Neuron (in vitro differentiated cells): ENCODE data around the gene GFRA1.

Experiments
- H2AFZ ChIP-seq: one replicate; pipeline ENCODE4 v1.6.1; 2013; ENCODE audit warnings: low read depth, mild to moderate bottlenecking, inconsistent platforms, low read length, moderate library complexity
- H3K27me3 ChIP-seq: one replicate; pipeline ENCODE4 v1.6.1; 2013; ENCODE audit warnings: low read length; ENCODE audit not compliant: insufficient read depth
- H3K36me3 ChIP-seq: one replicate; pipeline ENCODE4 v1.6.1; 2013; ENCODE audit warnings: low read length; ENCODE audit not compliant: insufficient read depth
- H3K4me1 ChIP-seq: one replicate; pipeline ENCODE4 v1.6.1; 2013; ENCODE audit warnings: low read length; ENCODE audit not compliant: insufficient read depth
- H3K4me3 ChIP-seq: 2 replicates; pipeline ENCODE4 v1.5.1; 2013; ENCODE audit warnings: mild to moderate bottlenecking, low read length, moderate library complexity
- H3K9me3 ChIP-seq: one replicate; pipeline ENCODE4 v1.6.1; 2013; ENCODE audit warnings: low read length

Gene GFRA1

GRCh38 chr10:116030576-116030975 is 242.4 kb downstream of the GFRA1 start:
- Histone ChIP-seq H3K4me1 (no peaks in the 10 kb centered on the region), H3K4me3 (no peak overlapping the region), H3K9me3 (no peaks in the 10 kb centered on the region), H2AFZ (no peak overlapping the region), H3K36me3 (no peaks in the 10 kb centered on the region), H3K27me3 (no peaks in the 10 kb centered on the region)

GRCh38 chr10:116029826-116030225 is 243.2 kb downstream of the GFRA1 start:
- Histone ChIP-seq H3K4me1 (no peaks in the 10 kb centered on the region), H2AFZ (no peak overlapping the region), H3K9me3 (no peaks in the 10 kb centered on the region), H3K4me3 (no peak overlapping the region), H3K36me3 (no peaks in the 10 kb centered on the region), H3K27me3 (no peaks in the 10 kb centered on the region)

- Histone ChIP-seq H3K4me3 (no peak overlapping the region), H3K9me3 (no peaks in the 10 kb centered on the region), H3K27me3 (no peaks in the 10 kb centered on the region), H3K4me1 (no peaks in the 10 kb centered on the region), H2AFZ (no peak overlapping the region), H3K36me3 (no peaks in the 10 kb centered on the region)
These were observed 245.7 kb downstream of the GFRA1 start for GRCh38 chr10:116027355-116027754.

- H2AFZ ChIP-seq = no peak overlapping the region
- H3K4me3 ChIP-seq = no peak overlapping the region
- H3K4me1 ChIP-seq = no peaks in the 10 kb centered on the region
- H3K27me3 ChIP-seq = no peaks in the 10 kb centered on the region
- no peaks in the 10 kb centered on the region for H3K9me3 ChIP-seq
- H3K36me3 ChIP-seq = no peaks in the 10 kb centered on the region
These were observed 246.3 kb downstream of the GFRA1 start for GRCh38 chr10:116026725-116027124.

- Histone ChIP-seq H3K4me3 (no peak overlapping the region), H3K9me3 (no peaks in the 10 kb centered on the region), H3K27me3 (no peaks in the 10 kb centered on the region), H2AFZ (no peak overlapping the region), H3K36me3 (no peaks in the 10 kb centered on the region), H3K4me1 (no peaks in the 10 kb centered on the region)
These were observed 246.7 kb downstream of the GFRA1 start for GRCh38 chr10:116026315-116026714.

GRCh38 chr10:116024271-116024878 is 248.6 kb downstream of the GFRA1 start:
- Histone ChIP-seq H3K9me3 (no peaks in the 10 kb centered on the region), H3K4me1 (no peaks in the 10 kb centered on the region), H3K36me3 (no peaks in the 10 kb centered on the region), H3K27me3 (no peaks in the 10 kb centered on the region), H3K4me3 (no peak overlapping the region), H2AFZ (no peak overlapping the region)

GRCh38 chr10:116017405-116017804 is 255.6 kb downstream of the GFRA1 start:
- no peaks in the 10 kb centered on the region for H3K36me3 ChIP-seq
- H3K4me1 ChIP-seq = no peaks in the 10 kb centered on the region
- H3K9me3 ChIP-seq = no peaks in the 10 kb centered on the region
- H3K4me3 ChIP-seq = no peak overlapping the region
- no peak overlapping the region for H2AFZ ChIP-seq
- no peaks in the 10 kb centered on the region for H3K27me3 ChIP-seq

- Histone ChIP-seq H3K9me3 (no peaks in the 10 kb centered on the region), H3K27me3 (no peaks in the 10 kb centered on the region), H3K4me1 (no peaks in the 10 kb centered on the region), H3K36me3 (no peaks in the 10 kb centered on the region), H3K4me3 (no peak overlapping the region), H2AFZ (no peak overlapping the region)
These were observed 257.2 kb downstream of the GFRA1 start for GRCh38 chr10:116015583-116016333.

GRCh38 chr10:116014871-116015582 is 258.0 kb downstream of the GFRA1 start:
- Histone ChIP-seq H3K27me3 (no peaks in the 10 kb centered on the region), H3K36me3 (no peaks in the 10 kb centered on the region), H3K4me1 (no peaks in the 10 kb centered on the region), H3K9me3 (no peaks in the 10 kb centered on the region), H3K4me3 (no peak overlapping the region), H2AFZ (no peak overlapping the region)

GRCh38 chr10:116014326-116014725 is 258.7 kb downstream of the GFRA1 start:
- Histone ChIP-seq H3K36me3 (no peaks in the 10 kb centered on the region), H2AFZ (no peak overlapping the region), H3K4me1 (no peaks in the 10 kb centered on the region), H3K9me3 (no peaks in the 10 kb centered on the region), H3K27me3 (no peaks in the 10 kb centered on the region), H3K4me3 (no peak overlapping the region)

GRCh38 chr10:116011929-116012328 is 261.1 kb downstream of the GFRA1 start:
- Histone ChIP-seq H3K4me3 (no peak overlapping the region), H3K9me3 (no peaks in the 10 kb centered on the region), H3K27me3 (no peaks in the 10 kb centered on the region), H2AFZ (no peak overlapping the region), H3K4me1 (no peaks in the 10 kb centered on the region), H3K36me3 (no peaks in the 10 kb centered on the region)

GRCh38 chr10:116007256-116007891 is 265.6 kb downstream of the GFRA1 start:
- H3K4me3 ChIP-seq = no peak overlapping the region
- H3K9me3 ChIP-seq = no peaks in the 10 kb centered on the region
- H3K27me3 ChIP-seq = no peaks in the 10 kb centered on the region
- no peak overlapping the region for H2AFZ ChIP-seq
- no peaks in the 10 kb centered on the region for H3K4me1 ChIP-seq
- H3K36me3 ChIP-seq = no peaks in the 10 kb centered on the region
